GM12872 (cell line): ENCODE measurements around the gene HDAC11.

ENCODE experiments used
- CTCF ChIP-seq: IDR thresholded peaks from 3 replicates; pipeline ENCODE4 v1.5.1; 2011; ENCODE audit warnings: low read depth, mild to moderate bottlenecking, low read length, moderate library complexity; ENCODE audit not compliant: insufficient read depth

HDAC11 gene

GRCh38 chr3:13537909-13538296 lies 57.8 kb downstream of the HDAC11 start:
- no peak for TF ChIP-seq CTCF

- TF ChIP-seq CTCF = no peak
These were observed 58.6 kb downstream of the HDAC11 start for GRCh38 chr3:13538520-13539291.

- no peak for TF ChIP-seq CTCF
These were observed 59.2 kb downstream of the HDAC11 start for GRCh38 chr3:13539292-13539638.

- TF ChIP-seq CTCF = no peak
These were observed 59.6 kb downstream of the HDAC11 start for GRCh38 chr3:13539671-13540070.

GRCh38 chr3:13540297-13540995 lies 60.3 kb downstream of the HDAC11 start:
- no peak for TF ChIP-seq CTCF

GRCh38 chr3:13541691-13542090 lies 61.6 kb downstream of the HDAC11 start:
- no peak for TF ChIP-seq CTCF

GRCh38 chr3:13542142-13542541 lies 62.0 kb downstream of the HDAC11 start:
- TF ChIP-seq CTCF = no peak
